Central memory CD8-positive, alpha-beta T cell (primary cell): ENCODE measurements around the gene NR2F6.

Experiments
- ATAC-seq: fragments of 150-1000 bp; cut with Tn5 transposase; replicated peaks from 2 replicates; pipeline ENCODE4 v1.10.0; 2022; ENCODE audit warnings: mild to moderate bottlenecking, moderate FRiP score, moderate number of reproducible peaks; ENCODE audit not compliant: poor library complexity, severe bottlenecking; ENCODE audit errors: extremely low read depth
- DNase-seq, 2 donors: peaks; one replicate each; pipeline ENCODE4 v3.0.0; 2021; ENCODE audit warnings: low spot score in 2 of 2
- H3K27ac Mint-ChIP-seq: one replicate; pipeline ENCODE4 v1.8.0; 2022; ENCODE audit warnings: low read depth, mild to moderate bottlenecking, moderate library complexity, mixed read lengths
- H3K27me3 Mint-ChIP-seq: one replicate; pipeline ENCODE4 v1.8.0; 2022; ENCODE audit warnings: mixed read lengths
- H3K36me3 Mint-ChIP-seq: one replicate; pipeline ENCODE4 v1.8.0; 2022; ENCODE audit warnings: mild to moderate bottlenecking, moderate library complexity, mixed read lengths; ENCODE audit not compliant: insufficient read depth
- H3K4me1 Mint-ChIP-seq: one replicate; pipeline ENCODE4 v1.8.0; 2022; ENCODE audit warnings: mixed read lengths
- H3K4me3 Mint-ChIP-seq: one replicate; pipeline ENCODE4 v1.8.0; 2022; ENCODE audit warnings: mild to moderate bottlenecking, moderate library complexity, mixed read lengths
- H3K9me3 Mint-ChIP-seq: one replicate; pipeline ENCODE4 v1.8.0; 2022; ENCODE audit warnings: mixed read lengths

The NR2F6 gene

DNA sequence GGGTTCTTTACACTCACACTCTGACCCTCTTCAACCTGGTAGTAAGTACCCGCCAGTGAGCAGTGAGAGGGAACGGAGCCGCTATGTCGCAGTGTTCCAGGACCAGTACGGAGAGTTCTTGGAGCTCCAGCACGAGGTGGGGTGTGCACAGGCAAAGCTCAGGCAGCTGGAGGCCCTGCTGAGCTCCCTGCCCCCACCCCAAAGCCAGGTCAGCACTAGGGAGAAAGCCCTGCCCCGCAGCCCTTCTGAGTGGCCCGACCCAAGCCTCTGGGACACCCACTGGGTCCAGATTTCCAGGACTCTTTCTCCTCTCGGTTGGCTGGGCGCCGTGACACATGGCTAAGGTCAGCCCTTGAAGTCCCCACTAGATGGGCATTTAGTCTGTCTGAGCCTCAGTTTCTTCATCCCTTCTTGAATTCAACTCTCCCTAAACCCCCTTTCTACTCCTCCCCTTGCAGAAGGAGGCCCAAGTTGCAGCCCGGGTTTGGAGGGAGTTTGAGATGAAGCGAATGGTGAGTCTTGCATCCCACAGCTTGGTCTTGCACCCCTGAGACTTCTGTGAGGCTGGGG, 17.8 kb downstream of the NR2F6 start:
- no peaks in the 10 kb centered on the region for H3K9me3 Mint-ChIP-seq
- no peak overlapping the region for H3K27ac Mint-ChIP-seq
- peaks cover 10% of the 10 kb centered on the region for H3K36me3 Mint-ChIP-seq
- peaks cover 6% of the 10 kb centered on the region for H3K4me1 Mint-ChIP-seq
- ATAC-seq (no peak), DNase-seq (no peak)
- H3K4me3 Mint-ChIP-seq, result no peak overlapping the region
- H3K27me3 Mint-ChIP-seq, result no peaks in the 10 kb centered on the region

GRCh38 chr19:17226002-17226933, 19.5 kb downstream of the NR2F6 start, which contains the start of gene OCEL1:
TSS of gene OCEL1 (plus strand) at chr19:17226226. CDS start at chr19:17226248, 22 bp downstream.
- Mint-ChIP-seq H3K36me3 (peaks cover 9% of the 10 kb centered on the region), H3K27me3 (no peaks in the 10 kb centered on the region), H3K4me3 (peak within 1 kb of the TSS; percentile 88), H3K9me3 (no peaks in the 10 kb centered on the region), H3K27ac (peak within 1 kb of the TSS; percentile 94), H3K4me1 (peaks cover 6% of the 10 kb centered on the region)
- DNase-seq (peak; percentile 93), ATAC-seq (peak; percentile 95)

GRCh38 chr19:17225053-17225452, 20.7 kb downstream of the NR2F6 start:
- H3K27ac Mint-ChIP-seq, result peak overlapping the region; percentile 94
- ATAC-seq, result no peak
- peaks cover 6% of the 10 kb centered on the region for H3K4me1 Mint-ChIP-seq
- H3K27me3 Mint-ChIP-seq, result no peaks in the 10 kb centered on the region
- no peaks in the 10 kb centered on the region for H3K9me3 Mint-ChIP-seq
- H3K4me3 Mint-ChIP-seq, result peak overlapping the region; percentile 88
- no peak for DNase-seq
- peaks cover 13% of the 10 kb centered on the region for H3K36me3 Mint-ChIP-seq

DNA sequence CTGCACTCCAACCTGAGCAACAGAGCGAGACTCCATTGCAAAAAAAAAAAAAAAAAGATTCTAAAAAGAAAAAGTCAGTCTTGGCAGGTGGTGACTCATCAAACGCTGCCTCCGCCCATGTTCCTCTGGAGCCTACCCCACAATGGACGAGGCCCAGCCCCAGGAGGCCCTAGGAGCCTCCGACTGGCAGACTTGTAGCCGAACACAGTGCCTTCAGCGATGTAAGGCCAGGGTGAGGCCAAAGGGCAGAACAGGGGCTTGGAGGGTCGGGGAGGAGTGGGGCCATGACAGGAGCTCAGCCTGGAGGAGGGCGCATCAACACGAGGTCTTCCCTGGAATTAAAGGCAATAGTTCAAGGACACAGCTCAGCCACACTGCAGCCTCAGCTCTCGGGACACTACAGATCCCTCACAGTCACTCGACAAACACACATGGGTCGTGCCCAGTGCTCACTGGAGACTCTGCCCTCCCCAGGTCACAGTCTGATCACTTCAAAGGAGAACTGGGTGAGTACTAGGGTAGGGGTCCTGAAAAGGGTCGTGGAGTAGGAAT, 25.4 kb downstream of the NR2F6 start:
- H3K27me3 Mint-ChIP-seq, result no peaks in the 10 kb centered on the region
- H3K9me3 Mint-ChIP-seq, result no peaks in the 10 kb centered on the region
- DNase-seq (no peak), ATAC-seq (no peak)
- no peak overlapping the region for H3K27ac Mint-ChIP-seq
- peaks cover 1% of the 10 kb centered on the region for H3K4me1 Mint-ChIP-seq
- H3K4me3 Mint-ChIP-seq, result no peak overlapping the region
- H3K36me3 Mint-ChIP-seq, result peaks cover 19% of the 10 kb centered on the region

DNA sequence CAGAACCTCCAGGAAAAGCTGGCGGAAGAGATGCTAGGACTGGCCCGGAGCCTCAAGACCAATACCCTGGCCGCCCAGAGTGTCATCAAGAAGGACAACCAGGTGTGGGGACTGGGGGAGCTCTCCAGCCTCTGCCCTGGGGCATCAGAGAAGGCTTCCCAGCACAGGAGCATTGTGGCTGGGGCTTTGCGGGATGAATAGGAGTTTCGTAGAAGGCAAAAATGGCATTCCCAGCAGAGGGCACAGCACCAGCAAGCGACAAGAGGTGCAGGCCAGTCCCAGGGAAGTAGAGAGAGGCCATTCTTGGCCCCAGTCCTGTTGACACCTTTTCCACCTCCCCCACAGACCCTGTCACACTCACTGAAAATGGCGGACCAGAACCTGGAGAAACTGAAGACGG, 26.4 kb downstream of the NR2F6 start:
- no peak for DNase-seq
- Mint-ChIP-seq H3K27me3 (no peaks in the 10 kb centered on the region), H3K4me3 (no peak overlapping the region), H3K36me3 (peaks cover 25% of the 10 kb centered on the region), H3K4me1 (peaks cover 11% of the 10 kb centered on the region), H3K9me3 (no peaks in the 10 kb centered on the region), H3K27ac (no peak overlapping the region)
- no peak for ATAC-seq

- Mint-ChIP-seq H3K9me3 (no peaks in the 10 kb centered on the region), H3K4me1 (peaks cover 12% of the 10 kb centered on the region), H3K27me3 (no peaks in the 10 kb centered on the region), H3K27ac (peak overlapping the region; percentile 95), H3K36me3 (peaks cover 39% of the 10 kb centered on the region), H3K4me3 (peak overlapping the region; percentile 85)
- ATAC-seq (no peak), DNase-seq (no peak)
Observed at GRCh38 chr19:17216058-17216670, 29.6 kb downstream of the NR2F6 start.

DNA sequence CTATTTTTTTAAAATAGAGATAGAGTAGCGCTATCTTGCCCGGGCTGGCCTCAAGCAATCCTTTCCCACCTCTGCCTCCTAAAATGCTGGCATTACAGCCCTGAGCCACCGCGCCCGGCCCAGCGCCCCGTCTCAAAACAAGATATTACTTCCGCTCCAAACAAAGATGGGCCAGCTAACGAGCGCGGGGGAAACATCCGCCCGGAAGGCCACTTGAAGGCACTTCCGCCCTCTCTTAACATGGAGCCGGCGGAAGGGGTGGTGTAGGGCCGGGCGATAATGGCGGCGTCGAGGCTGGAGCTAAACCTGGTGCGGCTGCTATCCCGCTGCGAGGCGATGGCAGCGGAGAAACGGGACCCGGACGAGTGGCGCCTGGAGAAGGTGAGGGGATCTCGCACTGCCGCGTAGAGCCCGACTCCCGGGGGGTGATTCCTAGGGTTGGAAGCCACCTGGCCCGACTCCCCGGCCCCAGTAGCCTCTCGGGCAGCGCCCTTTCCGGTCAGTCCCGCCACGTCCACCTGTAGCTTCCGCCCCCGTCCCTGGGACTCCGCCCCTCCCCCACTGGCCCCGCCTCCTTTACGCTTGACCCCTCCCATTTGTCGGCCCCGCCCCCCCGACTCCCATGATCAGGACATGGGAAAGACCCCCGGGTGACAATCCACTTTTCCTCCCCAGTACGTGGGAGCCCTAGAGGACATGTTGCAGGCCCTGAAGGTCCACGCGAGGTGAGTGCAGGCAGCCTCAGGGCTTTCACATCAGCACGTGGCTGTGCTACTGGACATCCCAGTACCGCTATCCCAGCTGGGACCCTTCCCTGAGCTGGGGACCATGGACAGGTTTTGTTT, 30.4 kb downstream of the NR2F6 start, which contains the start of gene USE1:
TSS of gene USE1 (plus strand) at position 231 of the 845 bp plus-strand sequence. CDS start at position 280, 49 bp downstream.
- no peaks in the 10 kb centered on the region for H3K9me3 Mint-ChIP-seq
- peaks cover 37% of the 10 kb centered on the region for H3K36me3 Mint-ChIP-seq
- peaks cover 12% of the 10 kb centered on the region for H3K4me1 Mint-ChIP-seq
- peak within 1 kb of the TSS; percentile 95 for H3K27ac Mint-ChIP-seq
- H3K4me3 Mint-ChIP-seq, result peak within 1 kb of the TSS; percentile 85
- H3K27me3 Mint-ChIP-seq, result no peaks in the 10 kb centered on the region
- DNase-seq, result peak; percentile 75 to 77
- peak; percentile 99 for ATAC-seq

GRCh38 chr19:17214508-17215126, 31.1 kb downstream of the NR2F6 start:
- ATAC-seq (no peak), DNase-seq (no peak)
- Mint-ChIP-seq H3K27ac (peak overlapping the region; percentile 95), H3K27me3 (no peaks in the 10 kb centered on the region), H3K36me3 (peaks cover 41% of the 10 kb centered on the region), H3K4me1 (peaks cover 12% of the 10 kb centered on the region), H3K4me3 (peak overlapping the region; percentile 85), H3K9me3 (no peaks in the 10 kb centered on the region)

- ATAC-seq, result no peak
- no peak for DNase-seq
- H3K9me3 Mint-ChIP-seq, result no peaks in the 10 kb centered on the region
- H3K4me3 Mint-ChIP-seq, result peak overlapping the region; percentile 20
- H3K4me1 Mint-ChIP-seq, result peaks cover 19% of the 10 kb centered on the region
- H3K27me3 Mint-ChIP-seq, result no peaks in the 10 kb centered on the region
- no peak overlapping the region for H3K27ac Mint-ChIP-seq
- peaks cover 40% of the 10 kb centered on the region for H3K36me3 Mint-ChIP-seq
Observed at GRCh38 chr19:17213334-17213733, 32.4 kb downstream of the NR2F6 start.

DNA sequence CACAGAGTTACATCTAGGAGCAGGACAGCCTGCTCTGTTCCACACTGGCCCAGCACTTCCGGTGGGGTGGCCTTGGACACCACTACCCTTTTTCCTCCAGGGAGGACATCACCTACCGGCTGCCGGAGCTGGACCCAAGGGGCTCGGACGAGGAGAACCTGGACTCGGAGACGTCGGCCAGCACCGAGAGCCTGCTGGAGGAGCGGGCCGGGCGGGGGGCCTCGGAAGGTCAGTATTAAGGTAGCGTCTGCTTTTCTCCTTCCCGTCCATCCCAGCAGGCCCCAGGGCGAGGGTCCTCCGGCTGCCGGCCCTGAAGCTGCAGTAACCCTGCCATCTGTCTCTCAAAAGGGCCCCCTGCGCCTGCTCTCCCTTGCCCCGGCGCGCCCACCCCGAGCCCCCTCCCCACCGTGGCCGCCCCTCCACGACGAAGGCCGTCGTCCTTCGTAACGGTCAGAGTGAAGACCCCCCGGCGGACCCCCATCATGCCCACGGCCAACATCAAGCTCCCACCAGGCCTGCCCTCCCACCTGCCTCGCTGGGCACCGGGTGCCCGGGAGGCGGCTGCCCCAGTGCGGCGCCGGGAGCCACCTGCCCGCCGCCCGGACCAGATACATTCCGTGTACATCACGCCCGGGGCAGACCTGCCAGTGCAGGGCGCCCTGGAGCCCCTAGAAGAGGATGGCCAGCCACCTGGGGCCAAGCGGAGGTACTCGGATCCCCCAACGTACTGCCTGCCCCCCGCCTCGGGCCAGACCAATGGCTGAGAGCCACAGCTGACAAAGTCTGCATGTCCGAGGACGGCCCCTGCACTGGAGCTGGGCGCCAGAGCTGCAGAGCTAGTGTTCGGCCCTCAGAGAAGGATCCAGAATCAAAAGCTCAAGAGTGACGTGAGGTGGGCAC, 33.9 kb downstream of the NR2F6 start:
- no peak for ATAC-seq
- Mint-ChIP-seq H3K4me3 (no peak overlapping the region), H3K36me3 (peaks cover 35% of the 10 kb centered on the region), H3K27ac (no peak overlapping the region), H3K9me3 (no peaks in the 10 kb centered on the region), H3K4me1 (peaks cover 19% of the 10 kb centered on the region), H3K27me3 (no peaks in the 10 kb centered on the region)
- no peak for DNase-seq

DNA sequence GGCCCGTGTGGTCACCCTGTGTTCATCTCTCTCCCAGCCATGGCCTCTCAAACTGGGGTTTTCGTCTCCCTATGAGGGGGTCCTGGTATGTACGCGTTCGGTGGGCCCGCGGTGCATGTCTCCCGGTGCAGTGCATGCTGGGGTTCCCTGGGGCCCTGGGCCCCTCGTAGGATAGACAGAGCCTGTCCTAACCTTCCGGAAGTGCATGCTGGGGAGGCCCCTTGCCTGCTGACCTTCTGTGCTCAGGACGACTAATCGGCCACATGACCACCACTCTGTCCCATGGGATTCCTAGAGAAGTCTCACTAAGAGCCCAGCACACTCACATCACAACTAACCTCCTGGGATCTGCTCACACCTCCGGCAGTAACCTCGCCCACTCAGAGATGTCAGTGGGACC, 35.4 kb downstream of the NR2F6 start:
- DNase-seq (no peak), ATAC-seq (no peak)
- H3K4me3 Mint-ChIP-seq, result no peak overlapping the region
- H3K27me3 Mint-ChIP-seq, result no peaks in the 10 kb centered on the region
- H3K36me3 Mint-ChIP-seq, result peaks cover 41% of the 10 kb centered on the region
- peak overlapping the region; percentile 78 for H3K27ac Mint-ChIP-seq
- peaks cover 17% of the 10 kb centered on the region for H3K4me1 Mint-ChIP-seq
- H3K9me3 Mint-ChIP-seq, result no peaks in the 10 kb centered on the region
